ENCODE data around the gene CYFIP2. TPM values are rescaled to one million over a fixed set of nuclear protein-coding genes. Genes with fewer than 3 reads are reported as not detected.

The CYFIP2 gene
- 28.2 TPM for total RNA-seq
- long read RNA-seq, full-length matches to known transcripts: 7 of 46 reads
- long read RNA-seq, partial matches to known transcripts: 20 of 46 reads
- long read RNA-seq, other reads (novel, unspliced or antisense): 19 of 46 reads

GRCh38 chr5:157265714-157266285 lies at the start of gene CYFIP2:
Gene CYFIP2 (plus strand): TSS chr5:157266123. CDS start chr5:157285362, 19,239 bp downstream.
- intact Hi-C loops (cut with micrococcal nuclease): no loop called here
- TF ChIP-seq CTCF (IDR thresholded peaks at IDR 0.05; ENCODE audit: borderline replicate concordance): no peak
- Histone ChIP-seq H3K36me3 (no peaks in the 10 kb centered on the region), H3K9me3 (replicated peaks) (no peaks in the 10 kb centered on the region), H3K27me3 (ENCODE audit: low read depth) (peaks cover 22% of the 10 kb centered on the region), H3K4me1 (peaks cover 48% of the 10 kb centered on the region), H3K4me3 (peak within 1 kb of the TSS; percentile 79), H3K27ac (replicated peaks) (peak within 1 kb of the TSS; percentile 81)
- DNase-seq: peak; percentile 57

GRCh38 chr5:157216391-157217142 lies 49.4 kb upstream of the CYFIP2 start:
- intact Hi-C loops (cut with micrococcal nuclease): no loop called here
- no peak for TF ChIP-seq CTCF (IDR thresholded peaks at IDR 0.05; ENCODE audit: borderline replicate concordance)

GRCh38 chr5:157217289-157218024 lies 48.5 kb upstream of the CYFIP2 start:
- Histone ChIP-seq H3K4me1 (peaks cover 11% of the 10 kb centered on the region), H3K36me3 (no peaks in the 10 kb centered on the region), H3K9me3 (replicated peaks) (no peaks in the 10 kb centered on the region), H3K27ac (replicated peaks) (no peak overlapping the region), H3K4me3 (no peak overlapping the region), H3K27me3 (ENCODE audit: low read depth) (no peaks in the 10 kb centered on the region)
- no peak for TF ChIP-seq CTCF (IDR thresholded peaks at IDR 0.05; ENCODE audit: borderline replicate concordance)
- no peak for DNase-seq
- intact Hi-C loops (cut with micrococcal nuclease): no loop called here

More at GRCh38 chr5:157216391-157217142, 49.4 kb upstream of the CYFIP2 start:
- no peak overlapping the region for H3K4me3 ChIP-seq
- H3K9me3 ChIP-seq (replicated peaks): no peaks in the 10 kb centered on the region
- H3K27ac ChIP-seq (replicated peaks): no peak overlapping the region
- no peak for DNase-seq
- peaks cover 11% of the 10 kb centered on the region for H3K4me1 ChIP-seq
- no peaks in the 10 kb centered on the region for H3K36me3 ChIP-seq
- H3K27me3 ChIP-seq (ENCODE audit: low read depth): no peaks in the 10 kb centered on the region

- Histone ChIP-seq H3K27ac (replicated peaks) (peak overlapping the region; percentile 16), H3K9me3 (replicated peaks) (no peaks in the 10 kb centered on the region), H3K4me1 (peaks cover 11% of the 10 kb centered on the region), H3K4me3 (no peak overlapping the region), H3K27me3 (ENCODE audit: low read depth) (no peaks in the 10 kb centered on the region), H3K36me3 (no peaks in the 10 kb centered on the region)
- intact Hi-C loops (cut with micrococcal nuclease): no loop called here
- no peak for TF ChIP-seq CTCF (IDR thresholded peaks at IDR 0.05; ENCODE audit: borderline replicate concordance)
- no peak for DNase-seq
These were observed 46.2 kb upstream of the CYFIP2 start for GRCh38 chr5:157219491-157220271.

- Histone ChIP-seq H3K9me3 (replicated peaks) (no peaks in the 10 kb centered on the region), H3K27me3 (ENCODE audit: low read depth) (no peaks in the 10 kb centered on the region), H3K36me3 (no peaks in the 10 kb centered on the region), H3K27ac (replicated peaks) (no peak overlapping the region), H3K4me1 (peaks cover 11% of the 10 kb centered on the region), H3K4me3 (no peak overlapping the region)
- no peak for DNase-seq
- intact Hi-C loops (cut with micrococcal nuclease): no loop called here
- TF ChIP-seq CTCF (IDR thresholded peaks at IDR 0.05; ENCODE audit: borderline replicate concordance): no peak
These were observed 44.0 kb upstream of the CYFIP2 start for GRCh38 chr5:157221959-157222358.
